Mesothelial cell of epicardium (in vitro differentiated cells): ENCODE measurements around the gene PARP12. TPM values are rescaled to one million over a fixed set of nuclear protein-coding genes. Genes with fewer than 3 reads are reported as not detected.

ENCODE experiments used
- DNase-seq, 2 experiments: peaks; one replicate each; pipeline ENCODE4 v3.0.0; 2021; ENCODE audit warnings: low spot score in 2 of 2; ENCODE audit not compliant: unreplicated experiment in 2 of 2
- H3K27ac Mint-ChIP-seq: 2 replicates; pipeline ENCODE4 v1.8.0; 2021; ENCODE audit warnings: mixed read lengths
- H3K27me3 Mint-ChIP-seq: 2 replicates; pipeline ENCODE4 v1.8.0; 2021; ENCODE audit warnings: low read depth, mixed read lengths
- H3K36me3 Mint-ChIP-seq: 2 replicates; pipeline ENCODE4 v1.8.0; 2021; ENCODE audit warnings: mixed read lengths
- H3K4me1 Mint-ChIP-seq: 2 replicates; pipeline ENCODE4 v1.8.0; 2021; ENCODE audit warnings: mixed read lengths
- H3K4me3 Mint-ChIP-seq: 2 replicates; pipeline ENCODE4 v1.8.0; 2021; ENCODE audit warnings: mild to moderate bottlenecking, moderate library complexity, mixed read lengths
- H3K9me3 Mint-ChIP-seq: 2 replicates; pipeline ENCODE4 v1.8.0; 2021; ENCODE audit warnings: mixed read lengths
- total RNA-seq: library from RNA; stranded (reverse); gene quantifications from 3 replicates; pipeline ENCODE4 v1.2.1, GENCODE V29; 2021
- TF ChIP-seq, protein P1 (sequence below): fragments of 200-600 bp; sonication (generic); IDR thresholded peaks from one replicate; pipeline ENCODE4 v1.5.0; 2021; ENCODE audit warnings: antibody characterized with exemption; ENCODE audit not compliant: unreplicated experiment

Gene PARP12
- total RNA-seq, 1 donor from 2014 or later, result 27.1 TPM

GRCh38 chr7:140010194-140010895 lies 52.4 kb downstream of the PARP12 start:
- Mint-ChIP-seq H3K4me3 (no peak overlapping the region), H3K27me3 (peaks cover 32% of the 10 kb centered on the region), H3K4me1 (no peaks in the 10 kb centered on the region), H3K36me3 (no peaks in the 10 kb centered on the region), H3K27ac (no peak overlapping the region), H3K9me3 (no peaks in the 10 kb centered on the region)
- TF ChIP-seq, protein P1, sequence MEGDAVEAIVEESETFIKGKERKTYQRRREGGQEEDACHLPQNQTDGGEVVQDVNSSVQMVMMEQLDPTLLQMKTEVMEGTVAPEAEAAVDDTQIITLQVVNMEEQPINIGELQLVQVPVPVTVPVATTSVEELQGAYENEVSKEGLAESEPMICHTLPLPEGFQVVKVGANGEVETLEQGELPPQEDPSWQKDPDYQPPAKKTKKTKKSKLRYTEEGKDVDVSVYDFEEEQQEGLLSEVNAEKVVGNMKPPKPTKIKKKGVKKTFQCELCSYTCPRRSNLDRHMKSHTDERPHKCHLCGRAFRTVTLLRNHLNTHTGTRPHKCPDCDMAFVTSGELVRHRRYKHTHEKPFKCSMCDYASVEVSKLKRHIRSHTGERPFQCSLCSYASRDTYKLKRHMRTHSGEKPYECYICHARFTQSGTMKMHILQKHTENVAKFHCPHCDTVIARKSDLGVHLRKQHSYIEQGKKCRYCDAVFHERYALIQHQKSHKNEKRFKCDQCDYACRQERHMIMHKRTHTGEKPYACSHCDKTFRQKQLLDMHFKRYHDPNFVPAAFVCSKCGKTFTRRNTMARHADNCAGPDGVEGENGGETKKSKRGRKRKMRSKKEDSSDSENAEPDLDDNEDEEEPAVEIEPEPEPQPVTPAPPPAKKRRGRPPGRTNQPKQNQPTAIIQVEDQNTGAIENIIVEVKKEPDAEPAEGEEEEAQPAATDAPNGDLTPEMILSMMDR, result no peak
- no peak for DNase-seq

DNA sequence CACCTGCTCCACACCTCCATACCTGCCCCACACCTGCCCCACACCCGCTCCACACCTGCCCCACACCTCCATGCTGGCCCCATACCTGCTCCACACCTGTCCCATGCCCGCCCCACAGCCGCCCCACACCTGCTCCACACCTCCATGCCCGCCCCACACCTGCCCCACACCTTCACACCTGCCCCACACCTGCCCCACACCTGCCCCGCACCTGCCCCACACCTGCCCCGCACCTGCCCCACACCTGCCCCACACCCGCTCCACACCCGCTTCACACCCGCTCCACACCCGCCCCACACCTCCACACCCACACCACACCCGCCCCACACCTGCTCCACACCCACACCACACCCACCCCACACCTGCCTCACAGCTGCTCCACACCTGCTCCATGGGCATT lies 53.0 kb downstream of the PARP12 start:
- H3K4me3 Mint-ChIP-seq, result no peak overlapping the region
- no peak overlapping the region for H3K27ac Mint-ChIP-seq
- no peaks in the 10 kb centered on the region for H3K9me3 Mint-ChIP-seq
- no peaks in the 10 kb centered on the region for H3K4me1 Mint-ChIP-seq
- H3K36me3 Mint-ChIP-seq, result no peaks in the 10 kb centered on the region
- no peak for DNase-seq
- TF ChIP-seq, protein P1, result no peak
- H3K27me3 Mint-ChIP-seq, result peaks cover 29% of the 10 kb centered on the region

DNA sequence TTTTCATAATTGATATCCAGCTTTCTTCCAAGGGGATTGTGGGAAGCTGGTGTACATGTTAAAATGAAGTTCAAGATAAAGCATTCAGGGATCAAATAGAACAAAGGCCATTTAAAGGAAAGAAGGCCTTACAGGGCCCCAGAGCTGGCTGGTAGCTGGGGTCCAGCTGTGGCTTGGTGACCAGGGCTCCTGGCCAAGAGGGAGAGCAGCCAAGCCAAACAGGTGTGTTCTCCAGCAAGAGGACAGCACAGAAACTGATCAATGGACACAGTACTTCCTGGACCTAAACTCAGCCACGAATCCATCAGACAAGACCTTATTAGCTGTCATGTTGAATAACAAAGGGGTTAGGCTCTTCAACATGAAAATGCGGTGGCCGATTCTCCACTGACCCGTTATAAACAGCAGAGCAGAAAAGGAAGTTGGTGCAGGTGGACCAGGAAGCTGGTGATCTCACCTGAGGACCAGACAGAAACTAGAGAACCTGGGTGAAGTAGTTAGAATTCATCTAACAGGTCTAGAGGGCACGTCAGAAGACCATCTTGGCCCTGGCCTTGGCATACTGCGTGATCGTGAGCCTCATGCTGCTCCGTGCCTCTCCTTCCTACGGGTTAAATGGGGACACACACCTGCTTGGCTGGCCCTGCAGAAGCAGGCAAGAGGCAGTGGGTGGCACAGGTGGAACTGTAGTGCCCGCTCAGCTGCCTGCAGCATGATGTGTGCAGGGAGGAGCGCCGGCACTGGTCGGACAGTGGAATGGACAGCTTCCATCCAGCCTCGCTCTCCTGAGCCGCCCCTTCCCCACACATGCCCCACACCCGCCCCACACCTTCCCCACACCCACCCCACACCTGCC lies 53.8 kb downstream of the PARP12 start:
- no peaks in the 10 kb centered on the region for H3K4me1 Mint-ChIP-seq
- DNase-seq, result no peak
- H3K9me3 Mint-ChIP-seq, result no peaks in the 10 kb centered on the region
- no peak overlapping the region for H3K27ac Mint-ChIP-seq
- H3K36me3 Mint-ChIP-seq, result no peaks in the 10 kb centered on the region
- H3K27me3 Mint-ChIP-seq, result peaks cover 24% of the 10 kb centered on the region
- TF ChIP-seq, protein P1, result no peak
- H3K4me3 Mint-ChIP-seq, result no peak overlapping the region

- no peak overlapping the region for H3K4me3 Mint-ChIP-seq
- no peaks in the 10 kb centered on the region for H3K36me3 Mint-ChIP-seq
- no peaks in the 10 kb centered on the region for H3K4me1 Mint-ChIP-seq
- TF ChIP-seq, protein P1, result no peak
- H3K27me3 Mint-ChIP-seq, result peaks cover 13% of the 10 kb centered on the region
- H3K9me3 Mint-ChIP-seq, result no peaks in the 10 kb centered on the region
- DNase-seq, result no peak
- H3K27ac Mint-ChIP-seq, result no peak overlapping the region
Observed at GRCh38 chr7:140007051-140007690, 55.6 kb downstream of the PARP12 start.

DNA sequence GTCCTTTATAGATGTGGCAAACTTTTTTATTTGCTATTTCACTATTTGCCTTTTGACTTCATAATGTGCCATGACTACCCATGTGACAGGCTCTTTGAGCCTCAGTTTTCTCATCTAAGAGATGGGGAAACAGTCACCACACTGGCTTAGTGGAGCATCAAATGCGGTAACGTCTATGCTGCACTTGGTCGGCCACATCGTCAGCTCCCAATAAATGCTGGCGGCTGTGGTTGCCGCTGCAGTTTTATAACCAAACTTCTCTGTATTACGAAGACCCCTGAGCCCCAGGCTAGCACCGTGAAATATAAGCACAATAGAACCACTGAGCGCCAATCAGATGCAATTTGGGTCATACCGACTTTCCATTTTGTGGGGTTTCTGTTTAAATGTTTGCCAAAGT lies 56.2 kb downstream of the PARP12 start:
- TF ChIP-seq, protein P1, result no peak
- H3K36me3 Mint-ChIP-seq, result no peaks in the 10 kb centered on the region
- DNase-seq, result no peak
- H3K9me3 Mint-ChIP-seq, result no peaks in the 10 kb centered on the region
- no peak overlapping the region for H3K27ac Mint-ChIP-seq
- H3K4me1 Mint-ChIP-seq, result no peaks in the 10 kb centered on the region
- no peak overlapping the region for H3K4me3 Mint-ChIP-seq
- peaks cover 9% of the 10 kb centered on the region for H3K27me3 Mint-ChIP-seq
